Fibroblast of lung (primary cell): ENCODE results near the gene IFIT2. TPM values are rescaled to one million over a fixed set of nuclear protein-coding genes. Genes with fewer than 3 reads are reported as not detected.
A peak's percentile ranks its signal among the peaks of the same experiment; 100 is the strongest.
"Not testable (repeated sequence)": the region's sequence is repeated elsewhere in the genome, so short reads cannot be mapped to it uniquely, and the experiment has no call there.

Experiments used
- DNase-seq, 2 donors: peaks; one replicate each; pipeline versions ENCODE4 v3.0.0 to v3.0.0-alpha.2; 2010; ENCODE audit warnings: low read depth in 2 of 2
- H2AFZ ChIP-seq: 2 replicates; pipeline ENCODE4 v1.5.1; 2012; ENCODE audit warnings: low read length, control low read depth, inconsistent platforms
- H3K27ac ChIP-seq: 2 replicates; pipeline ENCODE4 v1.5.1; 2011; ENCODE audit warnings: low read length, control low read depth; ENCODE audit not compliant: insufficient read depth
- H3K27me3 ChIP-seq: 2 replicates; pipeline ENCODE4 v1.5.1; 2011; ENCODE audit warnings: mild to moderate bottlenecking, low read length; ENCODE audit not compliant: control insufficient read depth, insufficient read depth
- H3K36me3 ChIP-seq: 2 replicates; pipeline ENCODE4 v1.5.1; 2011; ENCODE audit warnings: low read length; ENCODE audit not compliant: control insufficient read depth, insufficient read depth
- H3K4me1 ChIP-seq: 2 replicates; pipeline ENCODE4 v1.5.1; 2011; ENCODE audit warnings: low read length; ENCODE audit not compliant: control insufficient read depth, insufficient read depth; ENCODE audit errors: extremely low read depth
- H3K4me2 ChIP-seq: 2 replicates; pipeline ENCODE4 v1.5.1; 2011; ENCODE audit warnings: low read length, control low read depth; ENCODE audit not compliant: insufficient read depth; ENCODE audit errors: extremely low read depth
- H3K4me3 ChIP-seq, 4 experiments: fragments of 200-600 bp in 1 of 4; sonication (generic) in 1 of 4; replicated peaks in 1 of 4; 2 replicates each; pipeline ENCODE4 v1.5.1; 2011 to 2016; ENCODE audit warnings: low read length in 4 of 4, low read depth in 3 of 4, mild to moderate bottlenecking in 3 of 4, control low read depth in 2 of 4, inconsistent platforms in 1 of 4, mixed read lengths in 1 of 4; ENCODE audit not compliant: insufficient read depth in 1 of 4; ENCODE audit errors: control extremely low read depth in 1 of 4
- H3K79me2 ChIP-seq: 2 replicates; pipeline ENCODE4 v1.5.1; 2012; ENCODE audit warnings: mild to moderate bottlenecking, low read length, inconsistent platforms; ENCODE audit not compliant: control insufficient read depth, insufficient read depth
- H3K9ac ChIP-seq: 2 replicates; pipeline ENCODE4 v1.5.1; 2011; ENCODE audit warnings: mild to moderate bottlenecking, low read length, control low read depth; ENCODE audit not compliant: insufficient read depth
- H3K9me3 ChIP-seq: 2 replicates; pipeline ENCODE4 v1.5.1; 2012; ENCODE audit warnings: low read depth, low read length; ENCODE audit not compliant: control insufficient read depth, insufficient read depth
- H4K20me1 ChIP-seq: 2 replicates; pipeline ENCODE4 v1.5.1; 2011; ENCODE audit warnings: low read length; ENCODE audit not compliant: control insufficient read depth, insufficient read depth; ENCODE audit errors: extremely low read depth
- EZH2 ChIP-seq: IDR thresholded peaks from 2 replicates; pipeline ENCODE4 v1.5.1; 2012; ENCODE audit warnings: low read length, control low read depth, mild to moderate bottlenecking; ENCODE audit errors: missing control alignments
- polyA plus RNA-seq, 2 donors: library from polyadenylated mRNA; depleted of rRNA in 1 of 2; stranded (reverse) in 1 of 2; unstranded in 1 of 2; fragments of >200 nt; gene quantifications; 2 replicates each; pipeline ENCODE4 v1.2.1, GENCODE V29; 2011 to 2012; ENCODE audit warnings: missing spikeins in 1 of 2
- total RNA-seq: library from RNA; depleted of rRNA; stranded (reverse); fragments of >200 nt; gene quantifications from 2 replicates; pipeline ENCODE4 v1.2.1, GENCODE V29; 2014
- TF ChIP-seq, protein P1 (sequence below), 2 donors: IDR thresholded peaks in 1 of 2; conservative IDR thresholded peaks in 1 of 2; 1 replicate in 1 of 2; 2 replicates in 1 of 2; pipeline ENCODE4 v1.5.1; 2011 to 2012; ENCODE audit warnings: low read length in 2 of 2, control low read depth in 1 of 2, inconsistent platforms in 1 of 2, low read depth in 1 of 2, mild to moderate bottlenecking in 1 of 2

The IFIT2 gene
- total and polyA plus RNA-seq, 2 donors (not counting 1 experiment from before 2014, with no cell fraction given), result 12.1 to 21.6 TPM

DNA sequence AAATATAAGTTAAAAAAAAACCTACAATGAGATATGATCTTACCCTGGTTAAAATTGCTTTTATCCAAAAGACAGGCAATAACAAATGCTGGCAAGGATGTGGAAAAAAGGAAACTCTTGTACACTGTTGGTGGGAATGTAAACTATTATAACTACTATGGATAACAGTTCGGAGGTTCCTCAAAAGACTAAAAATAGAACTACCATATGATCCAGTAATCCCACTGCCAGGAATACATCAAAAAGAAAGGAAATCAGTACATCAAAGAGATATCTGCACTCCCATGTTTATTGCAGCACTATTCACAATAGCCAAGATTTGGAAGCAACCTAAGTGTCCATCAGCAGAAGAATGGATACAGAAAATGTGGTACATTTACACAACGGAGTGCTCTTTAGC is 24.0 kb downstream of the IFIT2 start:
- H2AFZ ChIP-seq, H3K27me3 ChIP-seq, H3K9ac ChIP-seq, H3K4me2 ChIP-seq, H3K9me3 ChIP-seq, H3K4me3 ChIP-seq, H4K20me1 ChIP-seq, H3K4me1 ChIP-seq, H3K27ac ChIP-seq, H3K36me3 ChIP-seq, DNase-seq: not testable (repeated sequence)
- H3K79me2 ChIP-seq, result peaks cover 11% of the 10 kb centered on the region

DNA sequence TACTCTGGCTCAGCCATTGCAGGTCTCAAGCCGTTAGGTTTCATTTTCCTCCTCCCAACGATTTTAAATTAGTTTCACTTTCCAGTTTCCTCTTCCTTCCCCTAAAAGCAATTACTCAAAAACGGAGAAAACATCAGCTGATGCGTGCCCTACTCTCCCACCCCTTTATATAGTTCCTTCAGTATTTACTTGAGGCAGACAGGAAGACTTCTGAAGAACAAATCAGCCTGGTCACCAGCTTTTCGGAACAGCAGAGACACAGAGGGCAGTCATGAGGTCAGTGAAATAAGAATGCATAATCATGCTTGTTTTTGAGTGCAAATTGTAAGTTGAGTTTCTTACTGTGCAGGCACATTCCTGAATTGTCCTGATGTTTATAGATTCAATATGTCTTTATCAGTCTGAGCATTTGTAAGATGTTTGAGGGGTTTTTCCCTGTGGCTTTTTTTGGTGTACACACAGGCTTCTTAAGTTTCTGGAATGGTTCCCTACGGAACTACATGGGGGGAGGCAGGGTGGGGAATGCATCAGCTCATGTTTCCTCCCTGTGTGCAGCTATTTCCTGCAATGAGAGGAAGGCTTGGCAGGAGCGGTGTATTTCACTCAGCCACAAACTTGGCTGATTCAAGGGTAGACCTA is 26.1 kb downstream of the IFIT2 start, which contains the start of gene IFIT3:
Gene IFIT3, plus strand, starts transcription at position 195 of the 639 bp plus-strand sequence. Its CDS starts 77 bp downstream, at position 272.
- Histone ChIP-seq H2AFZ (peak within 1 kb of the TSS; percentile 21), H3K27ac (peak within 1 kb of the TSS; percentile 91), H3K36me3 (no peaks in the 10 kb centered on the region), H3K4me1 (peaks cover 5% of the 10 kb centered on the region), H3K9ac (peak within 1 kb of the TSS; percentile 29), H3K4me3 (peak within 1 kb of the TSS; percentile 48 to 89 (median 52)), H3K9me3 (no peaks in the 10 kb centered on the region), H4K20me1 (no peaks in the 10 kb centered on the region), H3K79me2 (peaks cover 17% of the 10 kb centered on the region), H3K27me3 (no peaks in the 10 kb centered on the region), H3K4me2 (peak within 1 kb of the TSS; percentile 85)
- peak; percentile 96 to 97 for DNase-seq
- TF ChIP-seq, protein P1, sequence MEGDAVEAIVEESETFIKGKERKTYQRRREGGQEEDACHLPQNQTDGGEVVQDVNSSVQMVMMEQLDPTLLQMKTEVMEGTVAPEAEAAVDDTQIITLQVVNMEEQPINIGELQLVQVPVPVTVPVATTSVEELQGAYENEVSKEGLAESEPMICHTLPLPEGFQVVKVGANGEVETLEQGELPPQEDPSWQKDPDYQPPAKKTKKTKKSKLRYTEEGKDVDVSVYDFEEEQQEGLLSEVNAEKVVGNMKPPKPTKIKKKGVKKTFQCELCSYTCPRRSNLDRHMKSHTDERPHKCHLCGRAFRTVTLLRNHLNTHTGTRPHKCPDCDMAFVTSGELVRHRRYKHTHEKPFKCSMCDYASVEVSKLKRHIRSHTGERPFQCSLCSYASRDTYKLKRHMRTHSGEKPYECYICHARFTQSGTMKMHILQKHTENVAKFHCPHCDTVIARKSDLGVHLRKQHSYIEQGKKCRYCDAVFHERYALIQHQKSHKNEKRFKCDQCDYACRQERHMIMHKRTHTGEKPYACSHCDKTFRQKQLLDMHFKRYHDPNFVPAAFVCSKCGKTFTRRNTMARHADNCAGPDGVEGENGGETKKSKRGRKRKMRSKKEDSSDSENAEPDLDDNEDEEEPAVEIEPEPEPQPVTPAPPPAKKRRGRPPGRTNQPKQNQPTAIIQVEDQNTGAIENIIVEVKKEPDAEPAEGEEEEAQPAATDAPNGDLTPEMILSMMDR (conservative IDR thresholded peaks at IDR 0.05 in 1 of 2, IDR thresholded peaks at IDR 0.05 in 1 of 2; ENCODE audit: low read depth in 1 of 2, low read length in 2 of 2), result no peak
- no peak for TF ChIP-seq EZH2

DNA sequence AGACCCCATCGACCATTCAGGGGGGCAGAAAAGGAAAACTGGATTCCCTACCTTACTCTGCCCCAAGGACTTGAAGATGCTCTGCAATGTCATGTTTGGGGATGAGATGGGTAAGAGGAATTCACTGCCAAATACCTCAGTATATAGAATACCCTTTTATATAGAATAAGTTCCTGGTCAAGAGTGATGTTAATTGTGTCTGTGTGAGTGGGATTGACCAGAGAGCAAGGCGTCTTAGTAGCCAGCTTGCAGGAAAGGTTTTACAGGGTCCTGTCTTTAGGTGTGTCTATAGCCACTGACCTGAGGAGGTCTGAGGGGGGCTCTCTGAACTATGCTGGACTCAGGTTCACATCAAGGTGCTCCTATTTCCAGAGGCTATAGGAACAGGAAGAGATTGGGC is 27.3 kb downstream of the IFIT2 start:
- Histone ChIP-seq H3K27me3 (no peaks in the 10 kb centered on the region), H3K27ac (no peak overlapping the region), H2AFZ (no peak overlapping the region), H3K36me3 (no peaks in the 10 kb centered on the region), H4K20me1 (no peaks in the 10 kb centered on the region), H3K9ac (no peak overlapping the region), H3K9me3 (no peaks in the 10 kb centered on the region), H3K79me2 (peaks cover 20% of the 10 kb centered on the region), H3K4me3 (peak overlapping the region in 2 of 4 experiments; percentile 55 to 89), H3K4me2 (peak overlapping the region; percentile 85), H3K4me1 (peaks cover 8% of the 10 kb centered on the region)
- DNase-seq, result no peak
- TF ChIP-seq, protein P1 (conservative IDR thresholded peaks at IDR 0.05 in 1 of 2, IDR thresholded peaks at IDR 0.05 in 1 of 2; ENCODE audit: low read depth in 1 of 2, low read length in 2 of 2), result no peak
- no peak for TF ChIP-seq EZH2

DNA sequence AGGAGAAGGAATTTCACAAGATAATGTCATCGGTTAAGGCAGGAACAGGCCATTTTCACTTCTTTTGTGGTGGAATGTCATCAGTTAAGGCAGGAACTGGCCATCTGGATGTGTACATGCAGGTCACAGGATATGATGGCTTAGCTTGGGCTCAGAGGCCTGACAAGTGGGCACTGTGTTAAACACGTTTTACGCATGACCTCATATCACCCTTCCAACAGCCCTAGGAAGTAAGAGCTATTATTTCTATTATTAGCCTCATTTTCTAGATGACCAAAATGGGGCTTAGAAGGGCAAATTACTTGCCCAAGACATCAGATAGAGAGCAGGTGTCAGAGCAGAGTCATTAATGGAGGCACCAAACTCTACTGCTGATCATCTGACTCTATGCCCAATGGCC is 28.2 kb downstream of the IFIT2 start:
- not testable (repeated sequence) for H2AFZ ChIP-seq, H3K4me2 ChIP-seq, H3K4me3 ChIP-seq, H3K27me3 ChIP-seq, H4K20me1 ChIP-seq, H3K9ac ChIP-seq, H3K36me3 ChIP-seq, H3K27ac ChIP-seq, H3K9me3 ChIP-seq, H3K4me1 ChIP-seq, DNase-seq
- H3K79me2 ChIP-seq, result peaks cover 21% of the 10 kb centered on the region
